HEK293 (cell line): ENCODE data around the gene GPR85.
A peak's percentile ranks its signal among the peaks of the same experiment; 100 is the strongest.

Experiments
- BCL11A ChIP-seq: fragments of 450-650 bp; formaldehyde crosslinking; IDR thresholded peaks from 2 replicates; pipeline ENCODE4 v1.5.1; 2016; ENCODE audit warnings: low read depth, missing biosample characterization, missing genetic modification characterization
- EGR2 ChIP-seq: fragments of 450-650 bp; formaldehyde crosslinking; IDR thresholded peaks from 2 replicates; pipeline ENCODE4 v1.5.1; 2016; ENCODE audit warnings: low read depth, missing biosample characterization, missing genetic modification characterization
- GLIS1 ChIP-seq: fragments of 450-650 bp; formaldehyde crosslinking; IDR thresholded peaks from 2 replicates; pipeline ENCODE4 v1.5.1; 2016; ENCODE audit warnings: missing biosample characterization, missing genetic modification characterization
- HOXC10 ChIP-seq: sonication (generic); formaldehyde crosslinking; IDR thresholded peaks from 2 replicates; pipeline ENCODE4 v1.8.1; 2023; ENCODE audit warnings: mild to moderate bottlenecking, missing genetic modification reagents
- MEIS1 ChIP-seq: sonication (generic); formaldehyde crosslinking; IDR thresholded peaks from 2 replicates; pipeline ENCODE4 v1.8.1; 2022; ENCODE audit warnings: missing genetic modification reagents, mild to moderate bottlenecking, borderline replicate concordance
- MZF1 ChIP-seq: fragments of 450-650 bp; formaldehyde crosslinking; IDR thresholded peaks from 2 replicates; pipeline ENCODE4 v1.5.1; 2017; ENCODE audit warnings: missing biosample characterization, missing genetic modification characterization, borderline replicate concordance
- PATZ1 ChIP-seq: fragments of 450-650 bp; formaldehyde crosslinking; IDR thresholded peaks from 2 replicates; pipeline ENCODE4 v1.5.1; 2016; ENCODE audit warnings: missing biosample characterization, missing genetic modification characterization
- PBX3 ChIP-seq: sonication (generic); formaldehyde crosslinking; IDR thresholded peaks from 2 replicates; pipeline ENCODE4 v1.8.1; 2022; ENCODE audit warnings: mild to moderate bottlenecking, moderate library complexity, missing genetic modification reagents
- REPIN1 ChIP-seq: fragments of 450-650 bp; formaldehyde crosslinking; IDR thresholded peaks from 2 replicates; pipeline ENCODE4 v1.5.1; 2017; ENCODE audit warnings: missing biosample characterization, missing genetic modification characterization, low read depth
- SCRT2 ChIP-seq: fragments of 450-650 bp; formaldehyde crosslinking; IDR thresholded peaks from 2 replicates; pipeline ENCODE4 v1.5.1; 2016; ENCODE audit warnings: missing biosample characterization, missing genetic modification characterization
- SP7 ChIP-seq: fragments of 450-650 bp; formaldehyde crosslinking; IDR thresholded peaks from 2 replicates; pipeline ENCODE4 v1.5.1; 2016; ENCODE audit warnings: missing biosample characterization, missing genetic modification characterization
- ZBTB21 ChIP-seq: fragments of 450-650 bp; formaldehyde crosslinking; IDR thresholded peaks from 2 replicates; pipeline ENCODE4 v1.5.1; 2017; ENCODE audit warnings: missing biosample characterization, missing genetic modification characterization
- ZFHX2 ChIP-seq: fragments of 450-650 bp; formaldehyde crosslinking; conservative IDR thresholded peaks from 2 replicates; pipeline ENCODE4 v1.5.1; 2016; ENCODE audit warnings: missing biosample characterization, missing genetic modification characterization
- ZNF121 ChIP-seq: fragments of 450-650 bp; formaldehyde crosslinking; IDR thresholded peaks from 2 replicates; pipeline ENCODE4 v1.5.1; 2016; ENCODE audit warnings: missing biosample characterization, missing genetic modification characterization
- ZNF169 ChIP-seq: fragments of 450-650 bp; formaldehyde crosslinking; IDR thresholded peaks from 2 replicates; pipeline ENCODE4 v1.5.1; 2016; ENCODE audit warnings: missing biosample characterization, missing genetic modification characterization
- ZNF174 ChIP-seq: fragments of 450-650 bp; formaldehyde crosslinking; IDR thresholded peaks from 2 replicates; pipeline ENCODE4 v1.5.0; 2017; ENCODE audit warnings: missing biosample characterization, mild to moderate bottlenecking, missing genetic modification characterization
- ZNF175 ChIP-seq: fragments of 450-650 bp; formaldehyde crosslinking; IDR thresholded peaks from 2 replicates; pipeline ENCODE4 v1.5.1; 2016; ENCODE audit warnings: missing biosample characterization, missing genetic modification characterization
- ZNF423 ChIP-seq: fragments of 450-650 bp; formaldehyde crosslinking; IDR thresholded peaks from 2 replicates; pipeline ENCODE4 v1.5.1; 2016; ENCODE audit warnings: missing biosample characterization, missing genetic modification characterization
- ZNF529 ChIP-seq: fragments of 450-650 bp; formaldehyde crosslinking; IDR thresholded peaks from 2 replicates; pipeline ENCODE4 v1.5.1; 2017; ENCODE audit warnings: missing genetic modification characterization, missing biosample characterization; ENCODE audit not compliant: insufficient replicate concordance
- ZNF596 ChIP-seq: fragments of 450-650 bp; IDR thresholded peaks from 2 replicates; pipeline ENCODE4 v1.5.0; 2018; ENCODE audit warnings: missing biosample characterization, mild to moderate bottlenecking, missing genetic modification characterization, moderate library complexity
- ZNF704 ChIP-seq: fragments of 450-650 bp; formaldehyde crosslinking; IDR thresholded peaks from 2 replicates; pipeline ENCODE4 v1.5.1; 2016; ENCODE audit warnings: missing biosample characterization, missing genetic modification characterization
- ZNF777 ChIP-seq: fragments of 450-650 bp; formaldehyde crosslinking; IDR thresholded peaks from 2 replicates; pipeline ENCODE4 v1.5.1; 2017; ENCODE audit warnings: missing biosample characterization, missing genetic modification characterization, borderline replicate concordance
- TF ChIP-seq, protein P1 (sequence below): fragments of 450-650 bp; formaldehyde crosslinking; IDR thresholded peaks from 2 replicates; pipeline ENCODE4 v1.5.1; 2017; ENCODE audit warnings: missing biosample characterization, missing genetic modification characterization
- TF ChIP-seq, protein P2 (sequence below): fragments of 450-650 bp; formaldehyde crosslinking; IDR thresholded peaks from 2 replicates; pipeline ENCODE4 v1.5.1; 2016; ENCODE audit warnings: missing biosample characterization, missing genetic modification characterization
- TF ChIP-seq, protein P3 (sequence below): fragments of 450-650 bp; formaldehyde crosslinking; conservative IDR thresholded peaks from 2 replicates; pipeline ENCODE4 v1.5.1; 2016; ENCODE audit warnings: low read depth, missing biosample characterization, missing genetic modification characterization
- TF ChIP-seq, protein P4 (sequence below): fragments of 450-650 bp; formaldehyde crosslinking; IDR thresholded peaks from 2 replicates; pipeline ENCODE4 v1.5.1; 2017; ENCODE audit warnings: missing biosample characterization, missing genetic modification characterization

The GPR85 gene

GRCh38 chr7:113085781-113086390 is 741 bp downstream of the GPR85 start (continued):
- TF ChIP-seq HOXC10 (no peak), BCL11A (tag by site-specific recombination) (no peak), SCRT2 (peak; percentile 70; the same call in 1 of the 2 replicates), ZNF596 (tag by site-specific recombination) (peak; percentile 29; the same call in 1 of the 2 replicates), REPIN1 (0 out of 2 replicates have a peak, but pooled peaks have one; percentile 76), ZBTB21 (0 out of 2 replicates have a peak, but pooled peaks have one; percentile 62), ZNF777 (tag by site-specific recombination) (peak; percentile 64; the same call in 1 of the 2 replicates), ZNF704 (tag by site-specific recombination) (no peak), ZNF529 (tag by site-specific recombination) (no peak), ZNF169 (tag by site-specific recombination) (peak; percentile 73; the same call in 1 of the 2 replicates), ZNF121 (tag by site-specific recombination) (no peak), ZNF174 (tag by site-specific recombination) (no peak), SP7 (tag by site-specific recombination) (peak; percentile 46; the same call in 1 of the 2 replicates), ZNF175 (tag by site-specific recombination) (no peak), PBX3 (CRISPR knock-in tag) (no peak), MZF1 (tag by site-specific recombination) (no peak), MEIS1 (CRISPR knock-in tag) (no peak), PATZ1 (tag by site-specific recombination) (peak; percentile 61), ZNF423 (tag by site-specific recombination) (no peak), EGR2 (tag by site-specific recombination) (no peak), GLIS1 (tag by site-specific recombination) (peak; percentile 24; the same call in 1 of the 2 replicates), ZFHX2 (no peak)
- TF ChIP-seq, protein P1, sequence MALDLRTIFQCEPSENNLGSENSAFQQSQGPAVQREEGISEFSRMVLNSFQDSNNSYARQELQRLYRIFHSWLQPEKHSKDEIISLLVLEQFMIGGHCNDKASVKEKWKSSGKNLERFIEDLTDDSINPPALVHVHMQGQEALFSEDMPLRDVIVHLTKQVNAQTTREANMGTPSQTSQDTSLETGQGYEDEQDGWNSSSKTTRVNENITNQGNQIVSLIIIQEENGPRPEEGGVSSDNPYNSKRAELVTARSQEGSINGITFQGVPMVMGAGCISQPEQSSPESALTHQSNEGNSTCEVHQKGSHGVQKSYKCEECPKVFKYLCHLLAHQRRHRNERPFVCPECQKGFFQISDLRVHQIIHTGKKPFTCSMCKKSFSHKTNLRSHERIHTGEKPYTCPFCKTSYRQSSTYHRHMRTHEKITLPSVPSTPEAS (tag by site-specific recombination), result peak; percentile 97
- TF ChIP-seq, protein P2, sequence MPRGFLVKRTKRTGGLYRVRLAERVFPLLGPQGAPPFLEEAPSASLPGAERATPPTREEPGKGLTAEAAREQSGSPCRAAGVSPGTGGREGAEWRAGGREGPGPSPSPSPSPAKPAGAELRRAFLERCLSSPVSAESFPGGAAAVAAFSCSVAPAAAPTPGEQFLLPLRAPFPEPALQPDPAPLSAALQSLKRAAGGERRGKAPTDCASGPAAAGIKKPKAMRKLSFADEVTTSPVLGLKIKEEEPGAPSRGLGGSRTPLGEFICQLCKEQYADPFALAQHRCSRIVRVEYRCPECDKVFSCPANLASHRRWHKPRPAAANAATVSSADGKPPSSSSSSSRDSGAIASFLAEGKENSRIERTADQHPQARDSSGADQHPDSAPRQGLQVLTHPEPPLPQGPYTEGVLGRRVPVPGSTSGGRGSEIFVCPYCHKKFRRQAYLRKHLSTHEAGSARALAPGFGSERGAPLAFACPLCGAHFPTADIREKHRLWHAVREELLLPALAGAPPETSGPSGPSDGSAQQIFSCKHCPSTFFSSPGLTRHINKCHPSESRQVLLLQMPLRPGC, result peak; percentile 61
- TF ChIP-seq, protein P3, sequence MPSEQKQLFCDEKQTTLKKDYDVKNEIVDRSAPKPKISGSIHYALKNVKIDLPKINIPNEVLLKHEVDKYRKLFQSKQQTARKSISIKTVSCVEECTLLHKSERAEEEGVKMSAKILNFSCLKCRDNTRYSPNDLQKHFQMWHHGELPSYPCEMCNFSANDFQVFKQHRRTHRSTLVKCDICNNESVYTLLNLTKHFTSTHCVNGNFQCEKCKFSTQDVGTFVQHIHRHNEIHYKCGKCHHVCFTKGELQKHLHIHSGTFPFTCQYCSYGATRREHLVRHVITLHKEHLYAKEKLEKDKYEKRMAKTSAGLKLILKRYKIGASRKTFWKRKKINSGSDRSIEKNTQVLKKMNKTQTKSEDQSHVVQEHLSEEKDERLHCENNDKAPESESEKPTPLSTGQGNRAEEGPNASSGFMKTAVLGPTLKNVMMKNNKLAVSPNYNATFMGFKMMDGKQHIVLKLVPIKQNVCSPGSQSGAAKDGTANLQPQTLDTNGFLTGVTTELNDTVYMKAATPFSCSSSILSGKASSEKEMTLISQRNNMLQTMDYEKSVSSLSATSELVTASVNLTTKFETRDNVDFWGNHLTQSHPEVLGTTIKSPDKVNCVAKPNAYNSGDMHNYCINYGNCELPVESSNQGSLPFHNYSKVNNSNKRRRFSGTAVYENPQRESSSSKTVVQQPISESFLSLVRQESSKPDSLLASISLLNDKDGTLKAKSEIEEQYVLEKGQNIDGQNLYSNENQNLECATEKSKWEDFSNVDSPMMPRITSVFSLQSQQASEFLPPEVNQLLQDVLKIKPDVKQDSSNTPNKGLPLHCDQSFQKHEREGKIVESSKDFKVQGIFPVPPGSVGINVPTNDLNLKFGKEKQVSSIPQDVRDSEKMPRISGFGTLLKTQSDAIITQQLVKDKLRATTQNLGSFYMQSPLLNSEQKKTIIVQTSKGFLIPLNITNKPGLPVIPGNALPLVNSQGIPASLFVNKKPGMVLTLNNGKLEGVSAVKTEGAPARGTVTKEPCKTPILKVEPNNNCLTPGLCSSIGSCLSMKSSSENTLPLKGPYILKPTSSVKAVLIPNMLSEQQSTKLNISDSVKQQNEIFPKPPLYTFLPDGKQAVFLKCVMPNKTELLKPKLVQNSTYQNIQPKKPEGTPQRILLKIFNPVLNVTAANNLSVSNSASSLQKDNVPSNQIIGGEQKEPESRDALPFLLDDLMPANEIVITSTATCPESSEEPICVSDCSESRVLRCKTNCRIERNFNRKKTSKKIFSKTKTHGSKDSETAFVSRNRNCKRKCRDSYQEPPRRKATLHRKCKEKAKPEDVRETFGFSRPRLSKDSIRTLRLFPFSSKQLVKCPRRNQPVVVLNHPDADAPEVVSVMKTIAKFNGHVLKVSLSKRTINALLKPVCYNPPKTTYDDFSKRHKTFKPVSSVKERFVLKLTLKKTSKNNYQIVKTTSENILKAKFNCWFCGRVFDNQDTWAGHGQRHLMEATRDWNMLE (tag by site-specific recombination), result no peak
- TF ChIP-seq, protein P4, sequence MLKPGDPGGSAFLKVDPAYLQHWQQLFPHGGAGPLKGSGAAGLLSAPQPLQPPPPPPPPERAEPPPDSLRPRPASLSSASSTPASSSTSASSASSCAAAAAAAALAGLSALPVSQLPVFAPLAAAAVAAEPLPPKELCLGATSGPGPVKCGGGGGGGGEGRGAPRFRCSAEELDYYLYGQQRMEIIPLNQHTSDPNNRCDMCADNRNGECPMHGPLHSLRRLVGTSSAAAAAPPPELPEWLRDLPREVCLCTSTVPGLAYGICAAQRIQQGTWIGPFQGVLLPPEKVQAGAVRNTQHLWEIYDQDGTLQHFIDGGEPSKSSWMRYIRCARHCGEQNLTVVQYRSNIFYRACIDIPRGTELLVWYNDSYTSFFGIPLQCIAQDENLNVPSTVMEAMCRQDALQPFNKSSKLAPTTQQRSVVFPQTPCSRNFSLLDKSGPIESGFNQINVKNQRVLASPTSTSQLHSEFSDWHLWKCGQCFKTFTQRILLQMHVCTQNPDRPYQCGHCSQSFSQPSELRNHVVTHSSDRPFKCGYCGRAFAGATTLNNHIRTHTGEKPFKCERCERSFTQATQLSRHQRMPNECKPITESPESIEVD (tag by site-specific recombination), result no peak
